K562 (cell line): ENCODE results near the gene CCT3. TPM values are rescaled to one million over a fixed set of nuclear protein-coding genes. Genes with fewer than 3 reads are reported as not detected.

Experiments
- ATAC-seq: fragments of 200-7000 bp; cut with Tn5 transposase; 3 replicates; pipeline ENCODE4 v1.9.1; 2020; ENCODE audit warnings: moderate library complexity
- BruUV-seq: library from RNA; stranded (reverse); fragments of 400-500 nt; replicated peaks from 2 replicates; lab custom pipeline; 2021; lab: Mats Ljungman, UMichigan
- CTCF ChIA-PET: fragments of 300-600 bp; formaldehyde crosslinking; extraction: SDS; loops from one replicate; lab custom pipeline; 2021; ENCODE audit warnings: low intra/inter-chr PET ratio; lab: Yijun Ruan, JAX
- POLR2A ChIA-PET: fragments of 300-600, 350-650 bp; sonication (Branson Sonifier 250); formaldehyde crosslinking; extraction: SDS; loops from one replicate; lab custom pipeline; 2021; ENCODE audit warnings: antibody characterized with exemption, inconsistent platforms; lab: Yijun Ruan, JAX
- DNase-seq, 4 experiments: peaks; one replicate each; pipeline versions ENCODE4 v3.0.0 to v3.0.0-alpha.2; 2011 to 2018; ENCODE audit warnings: low spot score in 3 of 4, mixed read lengths in 3 of 4; ENCODE audit errors: extremely low read depth in 1 of 4
- FAIRE-seq: peaks from 2 replicates; lab custom pipeline; 2011; peaks lifted over from hg19 to GRCh38; lab: Jason Lieb, UNC
- H2AFZ ChIP-seq: 2 replicates; pipeline ENCODE4 v1.6.0; 2011; ENCODE audit warnings: low read depth, low read length, control low read depth, inconsistent platforms
- H3K27ac ChIP-seq: fragments of 200-600 bp; 3 replicates; pipeline ENCODE4 v1.8.0; 2011; ENCODE audit warnings: low read depth, mild to moderate bottlenecking, control low read depth, inconsistent platforms, low read length, moderate library complexity, mixed read lengths; ENCODE audit errors: extremely low read depth
- H3K27me3 ChIP-seq, 2 experiments: fragments of 300-600 bp in 1 of 2; 2 replicates in 1 of 2; 3 replicates in 1 of 2; pipeline versions ENCODE4 v1.6.0 to v1.8.0; 2011; ENCODE audit warnings: inconsistent platforms in 2 of 2, low read length in 2 of 2, mild to moderate bottlenecking in 1 of 2, mixed read lengths in 1 of 2, moderate library complexity in 1 of 2; ENCODE audit not compliant: control insufficient read depth in 2 of 2, insufficient read depth in 2 of 2
- H3K36me3 ChIP-seq: fragments of 300-600 bp; 3 replicates; pipeline ENCODE4 v1.8.0; 2011; ENCODE audit warnings: mild to moderate bottlenecking, low read length, inconsistent platforms; ENCODE audit not compliant: control insufficient read depth, insufficient read depth
- H3K4me1 ChIP-seq, 2 experiments: fragments of 200-600 bp in 1 of 2; replicated peaks in 1 of 2; 2 replicates in 1 of 2; 3 replicates in 1 of 2; pipeline versions ENCODE4 v1.5.1 to v1.8.0; 2011; ENCODE audit warnings: inconsistent platforms in 2 of 2, low read length in 2 of 2, mild to moderate bottlenecking in 1 of 2, mixed read lengths in 1 of 2, moderate library complexity in 1 of 2; ENCODE audit not compliant: control insufficient read depth in 2 of 2, insufficient read depth in 2 of 2
- H3K4me2 ChIP-seq: 2 replicates; pipeline ENCODE4 v1.6.1; 2011; ENCODE audit warnings: low read length, control low read depth, inconsistent platforms, mixed read lengths; ENCODE audit not compliant: insufficient read depth
- H3K4me3 ChIP-seq: fragments of 200-600 bp; sonication (generic), shearing (Covaris generic); 2 replicates; pipeline ENCODE4 v1.5.1; 2016; ENCODE audit warnings: control low read depth, inconsistent platforms
- H3K79me2 ChIP-seq: fragments of 200-600 bp; 3 replicates; pipeline ENCODE4 v1.8.0; 2011; ENCODE audit warnings: low read length, inconsistent platforms; ENCODE audit not compliant: control insufficient read depth, insufficient read depth
- H3K9ac ChIP-seq, 2 experiments: 2 replicates each; pipeline versions ENCODE4 v1.6.0 to v1.6.1; 2011; ENCODE audit warnings: low read depth in 2 of 2, low read length in 2 of 2, control low read depth in 1 of 2, inconsistent platforms in 1 of 2, mild to moderate bottlenecking in 1 of 2, mixed read lengths in 1 of 2; ENCODE audit not compliant: insufficient read depth in 1 of 2
- H3K9me1 ChIP-seq: one replicate; pipeline ENCODE4 v1.6.0; 2011; ENCODE audit warnings: inconsistent platforms, mild to moderate bottlenecking, low read length, moderate library complexity; ENCODE audit not compliant: control insufficient read depth, insufficient read depth
- H3K9me3 ChIP-seq: replicated peaks from 2 replicates; pipeline ENCODE4 v1.5.1; 2011; ENCODE audit warnings: low read depth, low read length, inconsistent platforms; ENCODE audit not compliant: control insufficient read depth, insufficient read depth
- H4K20me1 ChIP-seq: replicated peaks from 2 replicates; pipeline ENCODE4 v1.6.1; 2011; ENCODE audit warnings: low read length, inconsistent platforms, mixed read lengths; ENCODE audit not compliant: control insufficient read depth, insufficient read depth
- CSDE1 ChIP-seq, 2 experiments: fragments of 450-650 bp; IDR thresholded peaks; 2 replicates each; pipeline ENCODE4 v1.6.1; 2016; ENCODE audit warnings: mild to moderate bottlenecking in 1 of 2
- HDGF ChIP-seq: fragments of 450-650 bp; IDR thresholded peaks from 2 replicates; pipeline ENCODE4 v1.6.1; 2016
- KHSRP ChIP-seq: fragments of 450-650 bp; IDR thresholded peaks from 2 replicates; pipeline ENCODE4 v1.6.1; 2017
- KLF6 ChIP-seq: fragments of 250-450 bp; sonication (Bioruptor Pico); IDR thresholded peaks from 2 replicates; pipeline ENCODE4 v1.4.0; 2020; ENCODE audit warnings: mild to moderate bottlenecking, moderate library complexity, borderline replicate concordance
- LARP7 ChIP-seq: fragments of 450-650 bp; IDR thresholded peaks from 2 replicates; pipeline ENCODE4 v1.6.1; 2016
- LEF1 ChIP-seq: fragments of 450-650 bp; IDR thresholded peaks from 2 replicates; pipeline ENCODE4 v1.6.1; 2016; ENCODE audit warnings: mild to moderate bottlenecking
- MCM7 ChIP-seq, 2 experiments: fragments of 450-650 bp; IDR thresholded peaks; 2 replicates each; pipeline ENCODE4 v1.6.1; 2016 to 2018
- ZC3H11A ChIP-seq: IDR thresholded peaks from 2 replicates; pipeline ENCODE4 v1.6.1; 2012; ENCODE audit warnings: low read depth, low read length, improper control_type of control experiment
- ZNF121 ChIP-seq: sonication (generic); formaldehyde crosslinking; conservative IDR thresholded peaks from 2 replicates; pipeline ENCODE4 v1.8.0; 2022; ENCODE audit warnings: missing genetic modification reagents
- WGBS: fragments of 100-300 bp; shearing (Covaris generic); methylation state at CpG from one replicate; pipeline ENCODE4 v1.1.6; 2016; ENCODE audit warnings: low coverage, mixed read lengths; ENCODE audit not compliant: insufficient coverage; ENCODE audit errors: missing lambda C conversion rate; 5-methylcytosine and 5-hydroxymethylcytosine counted together
- in situ Hi-C: fragments of 300-500 bp; cut with MboI; formaldehyde crosslinking; loops from 4 replicates; pipeline ENCODE4 v1.15.0; 2018; ENCODE audit warnings: inconsistent platforms, mixed read lengths
- intact Hi-C: fragments of 100-400 bp; cut with micrococcal nuclease; formaldehyde crosslinking; loops from 2 replicates; pipeline ENCODE4 v1.14.2; 2022
- polyA plus RNA-seq, 8 experiments: library from polyadenylated mRNA; depleted of rRNA in 4 of 8; stranded (reverse) in 5 of 8; unstranded in 3 of 8; fragments of >200 nt; fragmentation: Nextera tagmentation in 2 of 8; fragmentation: Illumina TruSeq in 1 of 8; extraction: Ambion mirVana in 2 of 8; extraction: Trizol in 1 of 8; gene quantifications; 2 replicates each; pipeline versions ENCODE4 v1.2.1 to v1.2.3, GENCODE V29; 2011 to 2014; ENCODE audit warnings: inconsistent platforms in 1 of 8, missing spikeins in 1 of 8
- total RNA-seq, 7 experiments: library from RNA; depleted of rRNA in 6 of 7; stranded (reverse); fragments of >200 nt in 6 of 7; fragmentation: Illumina TruSeq in 2 of 7; extraction: Trizol in 2 of 7; gene quantifications; 2 replicates each; pipeline versions ENCODE4 v1.2.1 to v1.2.3, GENCODE V29; 2011 to 2021; ENCODE audit warnings: low replicate concordance in 1 of 7
- TF ChIP-seq, protein P1 (sequence below): fragments of 450-650 bp; IDR thresholded peaks from 2 replicates; pipeline ENCODE4 v1.6.1; 2016; ENCODE audit warnings: missing biosample characterization, missing genetic modification characterization
- TF ChIP-seq, protein P2 (sequence below): sonication (generic); formaldehyde crosslinking; IDR thresholded peaks from 2 replicates; pipeline ENCODE4 v1.8.1; 2023; ENCODE audit warnings: mild to moderate bottlenecking, missing genetic modification reagents
- TF ChIP-seq, protein P3 (sequence below): IDR thresholded peaks from 2 replicates; pipeline ENCODE4 v1.6.1; 2014; ENCODE audit warnings: antibody characterized with exemption
- TF ChIP-seq, protein P4 (sequence below): fragments of 250-450 bp; sonication (Bioruptor Pico); IDR thresholded peaks from 2 replicates; pipeline ENCODE4 v1.5.0; 2021; ENCODE audit warnings: mild to moderate bottlenecking, moderate library complexity

Gene CCT3
- total and polyA plus RNA-seq, 9 of the 15 experiments (the other 6 are each of a cell fraction or from before 2014, with no cell fraction given): 475 to 1,167 (median 610) TPM

DNA sequence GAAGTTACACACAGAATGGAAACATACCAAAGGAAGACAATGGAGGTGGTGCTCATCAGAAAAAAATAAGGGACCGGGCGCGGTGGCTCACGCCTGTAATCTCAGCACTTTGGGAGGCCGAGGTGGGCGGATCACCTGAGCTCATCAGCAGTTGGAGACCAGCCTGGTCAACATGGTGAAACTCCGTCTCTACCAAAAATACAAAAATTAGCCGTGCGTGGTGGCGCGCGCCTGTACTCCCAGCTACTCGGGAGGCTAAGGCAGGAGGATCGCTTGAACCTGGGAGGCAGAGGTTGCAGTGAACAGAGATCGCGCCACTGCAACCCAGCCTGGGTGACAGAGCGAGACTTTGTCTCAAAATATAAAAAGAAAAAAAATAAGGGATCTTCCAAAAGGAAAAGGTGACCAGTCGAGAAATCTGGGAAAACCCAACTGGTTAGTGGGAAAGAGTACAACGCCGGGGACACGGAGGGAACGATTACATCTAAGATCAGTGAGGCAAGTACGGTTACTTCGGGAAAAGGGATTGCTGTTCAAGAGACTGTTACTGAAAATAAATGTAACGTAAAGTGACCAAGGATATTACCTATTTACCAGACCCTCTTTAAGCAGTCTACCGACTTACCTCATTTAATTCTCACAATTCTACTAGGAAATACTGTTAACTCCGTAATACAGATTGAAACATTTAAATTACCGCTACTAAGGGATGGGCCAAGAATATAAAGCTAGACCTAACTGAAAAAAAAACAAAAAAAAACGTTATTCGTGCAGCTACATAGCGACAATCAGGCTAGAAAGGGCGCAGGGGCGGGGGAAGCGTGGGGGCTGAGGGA is 822 bp downstream of the CCT3 start:
- peaks cover 46% of the 10 kb centered on the region for H3K36me3 ChIP-seq
- in situ Hi-C loops: no loop called here
- TF ChIP-seq, protein P1, sequence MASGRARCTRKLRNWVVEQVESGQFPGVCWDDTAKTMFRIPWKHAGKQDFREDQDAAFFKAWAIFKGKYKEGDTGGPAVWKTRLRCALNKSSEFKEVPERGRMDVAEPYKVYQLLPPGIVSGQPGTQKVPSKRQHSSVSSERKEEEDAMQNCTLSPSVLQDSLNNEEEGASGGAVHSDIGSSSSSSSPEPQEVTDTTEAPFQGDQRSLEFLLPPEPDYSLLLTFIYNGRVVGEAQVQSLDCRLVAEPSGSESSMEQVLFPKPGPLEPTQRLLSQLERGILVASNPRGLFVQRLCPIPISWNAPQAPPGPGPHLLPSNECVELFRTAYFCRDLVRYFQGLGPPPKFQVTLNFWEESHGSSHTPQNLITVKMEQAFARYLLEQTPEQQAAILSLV (tag): no peak
- TF ChIP-seq KHSRP: no peak
- TF ChIP-seq HDGF: no peak
- TF ChIP-seq LEF1: no peak
- TF ChIP-seq, protein P2, sequence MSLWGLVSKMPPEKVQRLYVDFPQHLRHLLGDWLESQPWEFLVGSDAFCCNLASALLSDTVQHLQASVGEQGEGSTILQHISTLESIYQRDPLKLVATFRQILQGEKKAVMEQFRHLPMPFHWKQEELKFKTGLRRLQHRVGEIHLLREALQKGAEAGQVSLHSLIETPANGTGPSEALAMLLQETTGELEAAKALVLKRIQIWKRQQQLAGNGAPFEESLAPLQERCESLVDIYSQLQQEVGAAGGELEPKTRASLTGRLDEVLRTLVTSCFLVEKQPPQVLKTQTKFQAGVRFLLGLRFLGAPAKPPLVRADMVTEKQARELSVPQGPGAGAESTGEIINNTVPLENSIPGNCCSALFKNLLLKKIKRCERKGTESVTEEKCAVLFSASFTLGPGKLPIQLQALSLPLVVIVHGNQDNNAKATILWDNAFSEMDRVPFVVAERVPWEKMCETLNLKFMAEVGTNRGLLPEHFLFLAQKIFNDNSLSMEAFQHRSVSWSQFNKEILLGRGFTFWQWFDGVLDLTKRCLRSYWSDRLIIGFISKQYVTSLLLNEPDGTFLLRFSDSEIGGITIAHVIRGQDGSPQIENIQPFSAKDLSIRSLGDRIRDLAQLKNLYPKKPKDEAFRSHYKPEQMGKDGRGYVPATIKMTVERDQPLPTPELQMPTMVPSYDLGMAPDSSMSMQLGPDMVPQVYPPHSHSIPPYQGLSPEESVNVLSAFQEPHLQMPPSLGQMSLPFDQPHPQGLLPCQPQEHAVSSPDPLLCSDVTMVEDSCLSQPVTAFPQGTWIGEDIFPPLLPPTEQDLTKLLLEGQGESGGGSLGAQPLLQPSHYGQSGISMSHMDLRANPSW (CRISPR knock-in tag): no peak
- TF ChIP-seq, protein P3, sequence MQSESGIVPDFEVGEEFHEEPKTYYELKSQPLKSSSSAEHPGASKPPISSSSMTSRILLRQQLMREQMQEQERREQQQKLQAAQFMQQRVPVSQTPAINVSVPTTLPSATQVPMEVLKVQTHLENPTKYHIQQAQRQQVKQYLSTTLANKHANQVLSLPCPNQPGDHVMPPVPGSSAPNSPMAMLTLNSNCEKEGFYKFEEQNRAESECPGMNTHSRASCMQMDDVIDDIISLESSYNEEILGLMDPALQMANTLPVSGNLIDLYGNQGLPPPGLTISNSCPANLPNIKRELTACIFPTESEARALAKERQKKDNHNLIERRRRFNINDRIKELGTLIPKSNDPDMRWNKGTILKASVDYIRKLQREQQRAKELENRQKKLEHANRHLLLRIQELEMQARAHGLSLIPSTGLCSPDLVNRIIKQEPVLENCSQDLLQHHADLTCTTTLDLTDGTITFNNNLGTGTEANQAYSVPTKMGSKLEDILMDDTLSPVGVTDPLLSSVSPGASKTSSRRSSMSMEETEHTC: no peak
- no peak for TF ChIP-seq MCM7 (IDR thresholded peaks at IDR 0.05)
- TF ChIP-seq, protein P4, sequence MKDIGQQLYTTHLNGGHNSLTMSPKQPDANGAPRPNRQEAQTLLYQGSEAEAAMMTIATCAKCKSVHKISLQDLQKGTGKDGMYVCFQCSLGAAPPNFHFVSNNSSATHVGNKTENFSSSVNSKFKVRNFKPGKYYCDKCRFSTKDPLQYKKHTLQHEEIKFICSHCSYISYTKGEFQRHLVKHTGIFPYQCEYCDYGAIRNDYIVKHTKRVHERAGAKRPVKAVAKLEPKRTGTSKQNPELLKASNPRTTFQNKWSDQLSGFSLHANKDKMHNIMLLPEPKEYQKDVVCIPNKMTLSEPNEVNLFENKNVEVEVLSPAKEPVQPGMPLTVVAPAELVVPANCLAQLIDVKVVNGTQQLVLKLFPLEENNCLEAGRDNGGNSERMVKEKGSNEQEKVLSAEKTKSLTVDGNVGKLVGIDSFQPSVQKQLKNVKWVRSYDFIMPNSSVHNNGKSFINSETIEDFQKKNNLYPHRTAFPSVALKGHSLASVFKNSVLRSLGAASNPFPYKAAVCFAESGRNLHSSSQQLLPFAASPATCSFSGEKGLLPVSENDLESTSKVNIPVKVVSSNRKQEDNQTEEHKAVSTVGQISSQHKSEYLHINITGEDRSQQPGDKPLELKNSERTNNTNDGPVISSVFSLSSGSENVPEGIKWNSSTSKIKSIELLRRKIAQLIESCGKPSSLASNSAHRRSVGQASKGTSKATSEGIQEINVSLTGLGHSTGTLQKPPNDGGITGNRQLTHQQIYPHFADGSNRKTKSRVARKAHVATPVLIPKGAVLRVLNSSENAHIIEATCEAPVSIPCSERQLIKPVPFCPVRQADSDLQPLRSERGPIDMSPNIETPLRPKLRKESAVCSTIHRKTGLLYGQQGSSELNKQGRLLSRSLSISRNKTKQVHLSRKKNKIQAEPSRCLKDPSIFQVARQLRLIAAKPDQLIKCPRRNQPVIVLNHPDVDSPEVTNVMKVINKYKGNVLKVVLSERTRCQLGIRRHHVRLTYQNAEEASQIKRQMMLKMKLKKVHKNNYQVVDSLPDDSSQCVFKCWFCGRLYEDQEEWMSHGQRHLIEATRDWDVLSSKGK (CRISPR knock-in tag): no peak
- TF ChIP-seq ZNF121: no peak
- TF ChIP-seq ZC3H11A: no peak
- TF ChIP-seq CSDE1 (IDR thresholded peaks at IDR 0.05): 0 out of 4 replicates have a peak, but pooled peaks of 1 of the 2 experiments have one; percentile 18
- no peak for TF ChIP-seq KLF6 (CRISPR knock-in tag)
- TF ChIP-seq LARP7: no peak

More for the DNA sequence above, 822 bp downstream of the CCT3 start:
- 0% methylated on average over 34 of the region's 34 CpGs for whole genome bisulfite sequencing
- Histone ChIP-seq H3K4me1 (peaks cover 0 to 9% of the 10 kb centered on the region in 2 experiments; a peak in 3 of 5 replicates), H3K4me3 (peak overlapping the region; percentile 63), H3K9ac (peak overlapping the region; percentile 91 to 96), H3K4me2 (peak overlapping the region; percentile 90), H3K27me3 (no peaks in the 10 kb centered on the region), H3K9me1 (no peaks in the 10 kb centered on the region), H2AFZ (peak overlapping the region; percentile 89), H3K27ac (peak overlapping the region; percentile 86), H4K20me1 (peaks cover 20% of the 10 kb centered on the region), H3K79me2 (peaks cover 59% of the 10 kb centered on the region), H3K9me3 (no peaks in the 10 kb centered on the region)
- CTCF ChIA-PET: interaction anchor here (0.6 kb wide), 1 partner anchor 108 kb away, joined by 3 read pairs; no protein-coding TSS in a partner anchor
- TSS peak; percentile 43 for BruUV-seq
- peak; percentile 23 for ATAC-seq
- intact Hi-C loops: loop anchor here (5.0 kb wide), 1 partner anchor 165 kb away; the partner anchor contains the start of gene MEF2D
- DNase-seq: peak in 2 of 4 experiments; percentile 29 to 36
- FAIRE-seq: no peak
- POLR2A ChIA-PET: interaction anchor here (0.6 to 1.2 kb wide), 9 partner anchors 15 to 105 kb away, joined by 3 to 5 read pairs (median 3); no protein-coding TSS in a partner anchor
